AG08395 (cell line): ENCODE measurements around the gene PARG.
"Not testable (repeated sequence)": the region's sequence is repeated elsewhere in the genome, so short reads cannot be mapped to it uniquely, and the experiment has no call there.

Experiments used
- DNase-seq: peaks from one replicate; pipeline ENCODE4 v3.0.0; 2012; ENCODE audit warnings: mixed read lengths, low spot score

PARG gene

DNA sequence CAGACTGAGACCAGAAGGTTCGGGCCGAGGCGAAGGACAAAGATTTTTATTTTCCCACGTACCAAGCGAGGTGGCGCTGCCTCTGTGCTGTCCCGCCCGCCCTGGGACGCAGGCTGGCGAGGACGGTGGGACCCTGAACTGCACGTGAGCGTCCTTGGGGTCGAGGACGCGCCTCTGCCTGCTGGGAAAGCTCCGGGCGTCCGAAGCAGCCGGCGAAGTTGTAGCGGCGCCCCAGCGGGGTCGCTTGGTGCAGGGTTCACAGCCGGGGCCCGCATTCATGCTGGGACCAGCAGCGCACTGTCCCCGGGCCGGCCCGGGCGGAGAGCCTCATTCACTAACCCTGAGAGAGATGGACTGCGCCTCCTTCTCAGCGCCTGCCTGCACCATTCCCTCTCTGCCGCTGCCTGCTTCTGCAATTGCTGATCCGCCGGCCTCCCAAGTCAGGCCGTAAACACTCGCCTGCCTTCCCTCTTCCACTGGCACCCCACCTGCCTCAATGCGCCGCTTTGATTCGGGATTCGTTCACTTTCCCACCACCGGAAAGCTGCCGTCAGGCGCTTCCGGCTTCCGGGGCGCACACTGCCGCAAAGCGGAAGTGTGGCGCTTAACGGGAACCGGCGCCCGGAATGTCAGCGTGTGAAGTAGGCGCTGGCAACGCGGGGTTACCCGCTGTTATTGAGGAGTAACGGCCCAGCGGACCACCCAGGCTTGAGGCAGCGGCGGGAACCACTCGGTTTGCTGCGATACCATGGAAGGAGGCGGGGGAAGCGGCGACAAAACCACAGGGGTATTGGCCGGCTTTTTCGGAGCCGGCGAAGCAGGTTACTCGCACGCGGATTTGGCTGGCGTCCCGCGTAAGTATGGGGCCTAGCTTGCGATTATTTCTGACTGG is at the start of gene PARG, which contains the start of gene TIMM23B:
TSS of gene PARG (minus strand) at position 581 of the 892 bp plus-strand sequence. CDS start at position 279, 302 bp downstream.
TSS of gene TIMM23B (plus strand) at position 607 of the 892 bp plus-strand sequence. CDS start at position 749, 142 bp downstream.
- peak; percentile 53 for DNase-seq

DNA sequence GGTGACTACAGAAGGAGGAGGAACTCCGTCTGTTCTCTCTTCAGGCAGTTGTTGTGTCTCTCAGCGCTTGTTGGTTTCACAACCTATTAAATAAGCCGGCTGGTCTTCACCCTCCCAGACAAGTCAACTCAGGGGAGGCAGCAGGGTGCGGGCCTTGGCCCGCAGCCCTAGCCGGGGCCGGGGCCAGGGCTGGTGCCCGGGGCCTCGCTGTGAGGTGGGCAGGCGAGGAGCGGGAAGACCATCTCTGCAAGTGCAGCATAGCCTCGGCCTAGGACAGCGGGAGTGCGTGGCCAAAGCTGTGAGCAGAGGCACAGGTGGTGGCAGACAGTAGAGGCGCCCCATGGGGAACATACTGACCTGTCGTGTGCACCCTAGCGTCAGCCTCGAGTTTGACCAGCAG is 46.5 kb upstream of the PARG start, which contains the start of gene AGAP6:
TSS of gene AGAP6 (plus strand) at position 31 of the 400 bp plus-strand sequence. CDS start at position 341, 310 bp downstream.
- DNase-seq, result not testable (repeated sequence)

DNA sequence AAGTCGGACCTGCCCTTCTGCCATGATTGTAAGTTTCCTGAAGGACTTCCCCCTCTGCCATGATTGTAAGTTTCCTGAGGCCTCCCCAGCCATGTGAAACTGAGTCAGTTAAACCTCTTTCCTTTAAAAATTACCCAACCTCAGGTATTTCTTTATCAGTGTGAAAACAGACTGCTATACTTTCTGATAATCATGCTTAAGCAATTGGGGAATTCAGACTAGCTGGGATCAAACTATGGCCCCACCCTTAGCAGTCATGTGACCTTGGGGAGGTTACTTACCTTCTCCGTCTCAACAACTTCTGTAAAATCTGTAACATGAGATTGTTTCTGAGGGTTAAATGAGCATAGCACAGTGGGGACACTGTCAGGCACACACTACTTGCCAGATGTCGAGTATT is 45.4 kb upstream of the PARG start:
- DNase-seq, result not testable (repeated sequence)

DNA sequence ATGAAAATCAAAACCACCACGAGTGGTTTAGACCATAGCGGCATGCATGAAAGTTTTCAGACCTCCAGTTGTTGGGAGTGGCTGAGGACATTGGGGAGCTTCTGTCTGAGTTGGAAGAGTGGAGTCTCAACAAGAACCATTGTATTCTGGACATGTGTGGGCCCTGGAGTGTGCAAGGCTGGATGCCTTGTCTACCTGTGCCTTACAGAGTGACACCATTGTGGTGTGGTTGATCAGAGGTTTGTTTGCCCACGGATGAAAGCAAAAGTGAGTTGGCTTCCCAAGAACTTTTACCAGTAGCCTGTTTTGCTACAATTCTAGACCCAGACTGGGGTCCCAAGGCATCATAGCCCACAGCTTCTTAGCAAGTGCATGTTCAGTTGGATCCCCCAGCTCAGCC is 35.9 kb upstream of the PARG start:
- DNase-seq, result not testable (repeated sequence)

DNA sequence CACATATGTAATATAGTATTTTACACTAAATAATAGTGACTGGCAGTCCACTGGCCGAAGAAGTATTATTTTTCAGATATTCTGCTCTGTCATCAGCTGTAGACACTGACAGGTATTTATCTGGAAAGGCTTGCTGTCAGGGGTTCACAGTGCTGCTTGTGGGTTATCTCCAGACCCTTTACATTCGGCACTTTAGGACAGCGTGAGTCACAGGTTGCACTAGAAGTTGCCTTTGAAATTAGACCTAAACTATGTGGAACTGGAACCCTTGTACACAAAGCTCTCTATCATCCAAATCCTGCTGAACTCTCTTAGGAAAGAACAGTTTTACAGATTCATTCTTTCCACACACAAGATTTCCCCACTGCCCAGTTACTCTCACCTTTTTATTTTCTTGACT is 30.3 kb upstream of the PARG start:
- not testable (repeated sequence) for DNase-seq

DNA sequence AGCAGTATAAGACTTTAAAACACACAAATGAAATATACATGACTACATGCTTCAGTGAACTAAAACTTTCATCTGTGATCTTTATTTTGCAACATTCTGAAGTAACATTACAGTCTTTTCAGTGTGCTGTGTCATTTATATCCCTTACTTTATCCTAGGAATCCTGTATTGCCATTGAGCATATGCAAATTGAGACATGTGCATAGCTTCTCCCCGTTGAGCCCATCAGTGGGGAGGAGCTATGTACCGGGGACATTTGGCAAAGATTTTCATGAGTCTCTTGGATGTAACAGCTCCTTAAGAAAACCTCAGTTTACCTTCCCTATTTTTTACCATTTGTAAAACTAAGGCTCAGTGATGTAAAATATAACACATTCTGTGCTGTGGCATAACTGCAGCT is 29.6 kb upstream of the PARG start:
- DNase-seq, result not testable (repeated sequence)

DNA sequence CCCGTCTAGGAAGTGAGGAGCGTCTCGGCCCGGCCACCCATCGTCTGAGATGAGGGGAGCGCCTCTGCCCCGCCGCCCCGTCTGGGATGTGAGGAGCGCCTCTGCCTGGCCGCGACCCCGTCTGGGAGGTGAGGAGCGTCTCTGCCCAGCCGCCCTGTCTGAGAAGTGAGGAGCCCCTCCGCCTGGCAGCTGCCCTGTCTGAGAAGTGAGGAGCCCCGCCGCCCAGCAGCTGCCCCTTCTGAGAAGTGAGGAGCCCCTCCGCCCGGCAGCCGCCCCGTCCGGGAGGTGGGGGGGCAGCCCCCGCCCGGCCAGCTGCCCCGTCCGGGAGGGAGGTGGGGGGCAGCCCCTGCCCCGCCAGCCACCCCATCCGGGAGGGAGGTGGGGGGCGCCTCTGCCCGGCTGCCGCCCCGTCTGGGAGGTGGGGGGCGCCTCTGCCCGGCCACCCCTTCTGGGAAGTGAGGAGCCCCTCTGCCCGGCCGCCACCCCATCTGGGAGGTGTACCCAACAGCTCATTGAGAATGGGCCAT is 28.6 kb upstream of the PARG start:
- DNase-seq, result not testable (repeated sequence)

DNA sequence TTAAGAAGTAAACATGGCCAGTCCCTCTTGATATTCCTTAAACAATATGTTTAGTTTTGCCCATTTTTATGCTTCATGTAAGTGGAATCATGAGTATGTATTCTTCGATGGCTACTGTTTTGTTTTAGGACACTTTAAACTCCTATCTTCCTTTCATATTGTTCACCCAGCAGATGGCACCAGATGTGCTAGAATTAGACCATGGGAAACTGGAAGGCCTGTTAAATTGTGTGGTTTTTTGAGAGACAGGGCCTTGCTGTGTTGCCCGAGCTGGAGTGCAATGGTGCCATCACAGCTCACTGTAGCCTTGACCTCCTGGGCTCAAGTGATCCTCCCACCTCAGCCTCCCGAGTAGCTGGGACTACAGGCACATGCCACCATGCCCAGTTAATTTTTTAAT is 11.3 kb upstream of the PARG start:
- not testable (repeated sequence) for DNase-seq

DNA sequence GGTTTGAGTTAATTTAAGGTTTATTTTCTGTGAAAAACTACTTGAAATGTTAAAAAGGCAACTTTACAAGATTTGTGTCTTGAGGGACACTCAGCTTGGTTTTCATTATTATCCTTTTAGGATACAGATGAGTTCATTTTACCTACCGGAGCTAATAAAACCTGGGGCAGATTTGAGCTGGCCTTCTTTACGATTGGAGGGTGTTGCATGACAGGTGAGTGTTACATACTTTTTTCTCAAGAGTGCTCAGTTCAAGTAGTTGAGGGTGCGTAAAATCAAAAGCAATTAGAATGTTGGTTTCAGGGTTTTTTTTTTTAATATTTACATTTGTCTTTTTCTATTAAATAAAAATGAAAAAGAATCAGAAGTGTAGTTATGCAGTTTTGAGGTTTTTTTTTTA is 10.2 kb upstream of the PARG start:
- not testable (repeated sequence) for DNase-seq

DNA sequence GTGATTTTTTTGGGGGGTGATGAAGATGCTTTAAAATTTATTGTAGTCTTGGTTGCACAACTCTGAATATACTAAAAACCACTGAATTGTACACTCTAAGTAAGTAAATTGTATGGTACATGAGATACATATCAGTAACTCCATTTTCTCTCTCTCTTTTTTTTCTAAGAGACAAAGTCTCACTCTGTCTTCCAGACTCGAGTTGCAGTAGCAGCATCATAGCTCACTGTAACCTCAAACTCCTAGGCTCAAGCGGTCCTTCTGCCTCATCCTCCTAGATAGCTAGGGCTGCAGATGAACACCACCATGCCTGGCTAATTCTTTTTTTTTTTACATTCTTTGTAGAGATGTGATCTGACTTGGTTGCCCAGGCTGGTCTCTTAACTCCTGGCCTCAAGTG is 6.9 kb upstream of the PARG start:
- DNase-seq, result not testable (repeated sequence)

DNA sequence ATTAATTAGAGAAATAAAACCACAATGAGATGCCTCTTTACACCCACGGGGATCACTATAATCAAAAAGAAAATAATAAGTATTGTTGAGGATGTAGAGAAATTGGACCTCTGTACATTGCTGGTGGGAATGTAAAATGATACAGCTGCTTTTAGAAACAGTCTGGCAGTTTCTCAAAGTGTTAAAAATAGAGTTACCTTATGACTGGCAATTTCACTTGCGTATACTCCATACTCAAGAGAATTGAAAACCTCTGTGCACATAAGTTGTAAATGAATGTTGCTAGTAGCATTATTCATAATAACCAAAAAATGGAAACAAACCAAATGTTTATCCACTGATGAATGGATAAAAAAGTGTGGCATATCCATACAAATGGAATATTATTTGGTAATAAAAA is 6.3 kb upstream of the PARG start:
- not testable (repeated sequence) for DNase-seq

DNA sequence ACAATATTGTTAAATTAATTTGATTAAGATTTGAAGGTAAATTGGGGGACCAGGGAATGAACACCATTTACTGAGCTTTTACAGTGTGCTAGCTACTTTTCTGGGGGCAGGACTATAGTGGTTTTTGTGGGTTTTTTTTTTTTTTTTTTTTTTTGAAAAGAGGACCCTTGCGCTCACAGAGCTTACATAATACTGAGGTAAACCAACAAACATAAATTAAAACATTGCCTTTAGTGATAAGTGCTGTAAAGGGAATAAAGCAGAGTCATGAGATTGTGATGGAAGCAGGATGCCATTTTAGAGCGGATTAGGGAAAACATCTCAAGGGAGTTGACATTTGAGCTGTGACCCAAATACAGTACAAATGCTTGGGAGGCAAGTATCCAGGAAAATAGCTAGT is 1.8 kb upstream of the PARG start:
- DNase-seq, result not testable (repeated sequence)

DNA sequence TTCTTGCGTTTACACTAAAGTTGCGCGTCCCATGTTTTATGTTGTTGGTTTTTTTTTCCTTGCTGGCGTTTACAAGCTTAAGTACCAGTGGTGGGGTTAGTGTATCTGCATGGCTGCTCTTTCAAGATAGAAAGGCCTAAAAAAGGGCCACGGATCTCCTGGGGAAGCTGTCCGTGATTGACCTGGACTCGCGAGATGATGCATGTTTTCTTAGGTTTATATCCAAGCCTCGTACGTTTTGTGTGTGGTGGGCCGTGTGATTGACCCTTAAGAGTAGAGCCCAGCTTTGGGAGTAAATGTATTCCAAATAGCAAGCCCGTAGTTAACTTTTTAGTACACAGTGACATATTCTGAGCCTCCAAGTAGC is 495 bp upstream of the PARG start:
- DNase-seq, result not testable (repeated sequence)

DNA sequence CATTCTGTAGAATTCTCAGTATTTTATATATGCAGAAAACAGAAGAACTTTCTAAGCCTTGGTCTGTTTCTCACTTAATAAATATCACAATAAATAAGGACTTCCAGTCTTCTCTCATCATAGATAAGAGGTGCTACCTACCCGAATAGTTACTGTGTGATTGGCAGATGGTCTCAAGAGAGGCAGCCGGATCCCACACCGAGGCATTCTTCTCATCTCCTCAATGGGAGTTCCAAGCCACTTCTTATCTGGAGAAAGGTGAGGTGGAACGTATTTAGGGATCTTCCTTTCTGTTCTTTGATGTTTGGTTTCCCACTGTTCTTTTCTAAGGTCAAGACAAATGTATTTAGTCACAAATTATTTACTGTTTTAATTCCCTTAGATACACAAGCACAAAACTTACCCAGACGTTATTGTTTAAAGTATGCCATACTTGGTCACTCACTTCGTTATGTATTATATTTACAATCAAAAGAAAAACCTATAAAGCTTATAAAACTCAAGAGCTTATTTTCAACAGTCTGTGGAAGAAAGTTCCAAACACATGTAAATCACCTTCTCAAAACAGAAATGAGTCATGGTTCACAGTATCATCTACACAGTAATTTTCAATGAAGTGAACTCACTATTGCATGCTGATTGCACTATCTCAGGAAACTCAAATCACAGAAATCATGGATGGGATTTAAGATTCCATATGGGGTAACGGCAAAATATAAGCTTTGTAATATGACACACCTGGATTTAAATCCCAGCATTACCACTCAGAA is 9.7 kb downstream of the PARG start:
- not testable (repeated sequence) for DNase-seq

DNA sequence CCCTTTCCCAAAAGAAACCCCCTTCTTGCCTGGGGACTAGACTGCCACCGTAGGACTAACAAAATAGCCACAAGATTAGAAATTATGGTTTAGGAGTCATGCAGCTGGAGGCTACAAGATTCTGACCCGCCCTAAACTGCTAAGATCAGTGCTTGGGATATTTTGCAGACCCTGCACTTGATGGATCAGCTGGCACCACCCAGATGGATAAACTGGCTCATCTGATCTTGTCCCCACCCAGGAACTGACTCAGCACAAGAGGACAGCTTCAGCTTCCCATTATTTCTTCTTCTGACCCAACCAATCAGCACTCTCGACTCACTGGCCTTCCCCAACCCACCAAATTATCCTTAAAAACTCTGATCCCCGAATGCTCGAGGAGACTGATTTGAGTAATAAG is 10.6 kb downstream of the PARG start:
- DNase-seq, result not testable (repeated sequence)

DNA sequence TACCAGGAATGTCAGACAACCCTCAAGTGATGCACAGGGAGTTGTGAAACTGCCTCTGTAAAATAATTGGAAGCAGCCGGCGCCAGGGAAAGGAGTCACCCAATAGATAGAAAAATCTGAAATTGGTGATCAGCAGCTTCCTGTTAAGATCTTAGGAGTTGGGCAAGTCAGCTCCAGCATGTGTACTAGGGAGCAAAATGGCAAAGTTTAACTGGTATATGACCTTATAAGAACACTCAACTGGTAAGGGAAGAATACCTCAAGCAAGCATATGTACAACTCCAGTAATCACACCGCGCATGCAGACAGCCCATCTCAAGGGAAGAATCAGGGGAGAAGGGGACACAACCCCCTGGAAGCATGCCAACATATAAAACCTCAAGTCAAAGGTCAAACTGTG is 18.3 kb downstream of the PARG start:
- not testable (repeated sequence) for DNase-seq

DNA sequence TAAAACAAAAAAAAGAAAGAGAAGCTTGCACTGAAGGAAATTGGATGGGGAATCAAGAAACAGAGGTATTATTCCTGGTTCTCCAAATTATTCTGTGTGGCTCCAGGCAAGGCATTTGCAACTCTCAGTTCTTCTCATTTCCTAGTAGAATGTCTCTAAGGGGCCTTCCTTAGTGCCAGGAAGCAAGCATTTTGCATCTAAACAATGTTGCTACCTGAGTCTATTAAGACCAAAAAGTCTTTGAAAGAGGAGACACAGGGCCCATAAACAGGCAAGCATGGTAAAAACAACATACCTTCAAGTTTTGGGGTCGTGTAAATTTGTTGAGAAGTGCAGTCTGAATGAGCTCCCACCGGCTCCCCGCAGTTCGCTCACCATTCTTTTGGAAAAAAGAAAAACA is 19.8 kb downstream of the PARG start:
- not testable (repeated sequence) for DNase-seq

DNA sequence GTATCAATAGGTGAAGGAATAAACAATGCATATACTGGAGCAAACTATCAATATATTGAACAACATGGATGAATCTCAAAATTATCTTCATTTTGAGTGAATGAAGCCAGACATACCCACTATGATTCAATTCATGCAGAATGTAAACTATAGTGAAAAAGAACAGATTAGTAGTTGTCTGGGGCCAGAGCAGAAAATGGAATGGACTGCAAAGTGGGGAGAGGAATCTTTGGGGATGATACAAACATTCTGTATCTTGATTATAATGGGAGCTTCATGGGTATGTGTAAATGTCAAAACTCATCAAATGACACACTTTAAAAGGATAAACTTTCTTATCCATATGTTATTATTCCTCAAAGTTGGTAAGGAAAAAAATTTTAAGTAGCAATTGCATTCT is 23.9 kb downstream of the PARG start:
- not testable (repeated sequence) for DNase-seq

DNA sequence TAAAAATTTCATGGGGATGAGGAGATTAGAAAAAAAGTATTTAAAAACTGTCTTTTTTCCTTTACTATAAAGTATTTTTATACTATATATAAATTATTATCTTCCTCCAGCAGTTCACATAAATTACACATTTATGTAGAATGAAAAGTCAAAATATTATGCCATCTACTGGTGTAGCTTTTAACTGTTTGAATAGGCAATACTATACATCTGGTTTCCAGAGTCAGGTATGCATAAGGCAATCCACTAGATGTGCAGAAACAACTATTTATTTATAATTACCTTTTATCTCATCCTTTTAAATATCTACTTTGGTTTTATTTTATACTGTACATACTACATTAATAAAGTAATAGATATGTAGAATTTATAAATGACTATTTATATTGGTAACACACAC is 25.4 kb downstream of the PARG start:
- DNase-seq, result not testable (repeated sequence)

DNA sequence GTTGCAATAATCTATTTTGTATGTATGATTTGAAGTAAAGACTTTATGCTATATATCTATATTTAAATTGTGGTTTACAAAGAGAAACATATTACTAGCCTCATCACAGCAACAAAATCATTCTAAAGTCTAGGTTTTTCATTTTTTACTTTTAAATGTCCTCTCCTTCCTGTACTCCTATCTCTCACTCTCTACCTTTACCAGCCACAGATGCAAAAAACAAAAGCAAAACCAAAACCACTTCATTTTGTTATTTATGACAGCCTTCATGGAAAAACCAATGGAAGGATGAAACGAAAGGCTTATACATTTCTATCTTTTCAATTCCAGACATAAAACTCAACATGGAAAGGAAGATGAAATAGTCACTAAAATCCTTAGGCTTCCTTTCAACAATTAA is 31.5 kb downstream of the PARG start:
- not testable (repeated sequence) for DNase-seq

DNA sequence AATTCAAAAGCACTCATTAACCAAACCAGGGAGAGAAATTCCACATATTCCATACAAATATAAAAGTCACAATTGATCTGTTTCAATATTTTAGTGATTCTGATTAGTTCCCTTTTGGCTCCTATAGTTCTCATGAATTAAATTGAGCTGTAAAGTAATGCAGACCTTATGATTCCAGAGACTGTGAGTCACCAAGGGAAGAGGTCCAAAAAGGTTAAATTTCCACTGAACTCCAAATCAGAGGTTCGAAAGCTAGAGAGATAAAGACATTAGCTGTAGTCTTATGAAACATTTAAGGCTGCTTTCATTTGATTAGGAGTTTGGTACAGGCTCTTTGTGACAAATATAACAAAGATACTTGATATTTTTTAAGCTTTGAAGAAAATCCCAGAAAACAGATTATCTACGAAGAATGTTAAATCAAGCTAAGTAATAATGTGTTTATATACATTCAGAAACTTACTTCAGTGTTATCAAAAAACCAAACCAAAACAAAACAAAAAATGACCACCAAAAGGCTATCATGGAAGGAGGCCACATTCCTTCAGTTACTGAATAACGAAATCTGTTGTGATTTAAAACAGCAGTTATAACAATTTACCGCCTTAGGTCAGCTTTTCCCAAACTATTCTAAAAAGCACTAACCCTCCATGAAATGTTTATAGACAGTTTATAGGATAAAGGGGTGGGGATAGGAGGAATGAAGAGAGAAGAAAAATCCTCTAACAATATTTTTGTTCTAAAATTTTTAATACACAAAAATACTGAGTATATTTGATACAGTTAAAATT is 33.3 kb downstream of the PARG start:
- DNase-seq, result not testable (repeated sequence)

DNA sequence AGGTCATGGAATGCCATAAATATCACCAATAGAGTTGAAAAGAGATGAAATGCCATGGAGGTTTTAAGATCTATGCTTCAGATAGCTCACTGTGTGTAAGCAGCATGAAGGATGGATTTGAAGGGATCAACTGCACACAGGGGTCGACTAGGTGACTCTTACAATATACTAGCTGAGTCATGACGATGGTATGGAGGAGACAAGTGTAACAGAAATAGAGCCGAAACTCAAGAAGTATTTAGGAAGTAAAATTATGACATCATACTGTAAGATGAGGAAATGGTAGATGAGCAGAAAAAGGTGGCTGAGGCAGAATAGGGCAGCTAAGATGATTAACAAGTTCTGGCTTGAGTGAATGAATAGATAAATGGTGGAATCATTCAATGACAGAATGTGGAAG is 38.0 kb downstream of the PARG start:
- not testable (repeated sequence) for DNase-seq
